Measurements from ENCODE around the gene WDCP.
"Not testable (repeated sequence)": the region's sequence is repeated elsewhere in the genome, so short reads cannot be mapped to it uniquely, and the experiment has no call there.

Gene WDCP

GRCh38 chr2:24065341-24065740 lies 18.1 kb upstream of the WDCP start:
- no peak for DNase-seq (ENCODE audit: low read depth)

- DNase-seq (ENCODE audit: low read depth): no peak
Observed at GRCh38 chr2:24058564-24059271, 11.5 kb upstream of the WDCP start.

GRCh38 chr2:24055750-24056149 lies 8.6 kb upstream of the WDCP start:
- no peak for DNase-seq (ENCODE audit: low read depth)

GRCh38 chr2:24054366-24055010 lies 7.3 kb upstream of the WDCP start:
- no peak for DNase-seq (ENCODE audit: low read depth)

- no peak for DNase-seq (ENCODE audit: low read depth)
Observed at GRCh38 chr2:24052951-24053350, 5.8 kb upstream of the WDCP start.

GRCh38 chr2:24051833-24052232 lies 4.6 kb upstream of the WDCP start:
- no peak for DNase-seq (ENCODE audit: low read depth)

GRCh38 chr2:24050041-24050979 lies 3.1 kb upstream of the WDCP start:
- peak; percentile 32 for DNase-seq (ENCODE audit: low read depth)

GRCh38 chr2:24049485-24050021 lies 2.4 kb upstream of the WDCP start, which contains the start of gene FKBP1B:
Gene FKBP1B, plus strand, starts transcription at chr2:24049741. Its CDS starts 109 bp downstream, at chr2:24049850.
- DNase-seq (ENCODE audit: low read depth): peak; percentile 83

- DNase-seq (ENCODE audit: low read depth): peak; percentile 42
Observed at GRCh38 chr2:24048769-24049484, 1.7 kb upstream of the WDCP start.

GRCh38 chr2:24047703-24048033 lies 477 bp upstream of the WDCP start:
- DNase-seq (ENCODE audit: low read depth): no peak

GRCh38 chr2:24046599-24046929 lies 627 bp downstream of the WDCP start:
- DNase-seq (ENCODE audit: low read depth): no peak

GRCh38 chr2:24045511-24046508 lies 1.4 kb downstream of the WDCP start:
- no peak for DNase-seq (ENCODE audit: low read depth)

- DNase-seq (ENCODE audit: low read depth): not testable (repeated sequence)
Observed at GRCh38 chr2:24043133-24043532, 4.1 kb downstream of the WDCP start.

- peak; percentile 51 for DNase-seq (ENCODE audit: low read depth)
Observed at GRCh38 chr2:24040511-24040910, 6.7 kb downstream of the WDCP start.

- DNase-seq (ENCODE audit: low read depth): no peak
Observed at GRCh38 chr2:24038786-24039499, 8.2 kb downstream of the WDCP start.

- DNase-seq (ENCODE audit: low read depth): no peak
Observed at GRCh38 chr2:24026233-24026632, 21.0 kb downstream of the WDCP start.

- no peak for DNase-seq (ENCODE audit: low read depth)
Observed at GRCh38 chr2:24024996-24025663, 22.1 kb downstream of the WDCP start.

GRCh38 chr2:24024018-24024417 lies 23.2 kb downstream of the WDCP start:
- peak; percentile 72 for DNase-seq (ENCODE audit: low read depth)

GRCh38 chr2:24022975-24023575 lies 24.1 kb downstream of the WDCP start:
- DNase-seq (ENCODE audit: low read depth): no peak
